Neural progenitor cell (in vitro differentiated cells): ENCODE measurements around the gene SNAI1. TPM values are rescaled to one million over a fixed set of nuclear protein-coding genes. Genes with fewer than 3 reads are reported as not detected.

Experiments used
- DNase-seq: peaks from one replicate; pipeline ENCODE4 v3.0.0-alpha.2; 2016; ENCODE audit warnings: low spot score
- H2AFZ ChIP-seq: fragments of 200-600 bp; sonication (generic); replicated peaks from 2 replicates; pipeline ENCODE4 v1.6.1; 2016; ENCODE audit warnings: antibody characterized with exemption
- H3F3A ChIP-seq: fragments of 200-600 bp; sonication (generic); 2 replicates; pipeline ENCODE4 v1.6.1; 2016; ENCODE audit warnings: antibody characterized with exemption, low read depth
- H3K27ac ChIP-seq: fragments of 200-600 bp; sonication (generic); 2 replicates; pipeline ENCODE4 v1.5.1; 2016; ENCODE audit warnings: mild to moderate bottlenecking
- H3K27me3 ChIP-seq: fragments of 200-600 bp; sonication (generic); 2 replicates; pipeline ENCODE4 v1.6.1; 2016; ENCODE audit warnings: mild to moderate bottlenecking, moderate library complexity
- H3K36me3 ChIP-seq: fragments of 200-600 bp; sonication (generic); 2 replicates; pipeline ENCODE4 v1.5.1; 2016
- H3K4me1 ChIP-seq: fragments of 200-600 bp; sonication (generic); 2 replicates; pipeline ENCODE4 v1.6.1; 2016; ENCODE audit warnings: mixed run types
- H3K4me2 ChIP-seq: fragments of 200-600 bp; sonication (generic); 2 replicates; pipeline ENCODE4 v1.6.1; 2016
- H3K4me3 ChIP-seq: fragments of 200-600 bp; sonication (generic); 2 replicates; pipeline ENCODE4 v1.5.1; 2016
- H3K79me2 ChIP-seq: fragments of 200-600 bp; sonication (generic); 2 replicates; pipeline ENCODE4 v1.6.1; 2016; ENCODE audit warnings: low read depth
- H3K9ac ChIP-seq: fragments of 200-600 bp; sonication (generic); 2 replicates; pipeline ENCODE4 v1.6.1; 2016
- H3K9me3 ChIP-seq: fragments of 200-600 bp; sonication (generic); 2 replicates; pipeline ENCODE4 v1.5.1; 2016; ENCODE audit warnings: low read depth
- H4K20me1 ChIP-seq: fragments of 200-600 bp; sonication (generic); 2 replicates; pipeline ENCODE4 v1.6.1; 2016; ENCODE audit warnings: low read depth
- H3K27ac Mint-ChIP-seq: 3 replicates; pipeline ENCODE4 v1.8.0; 2021; ENCODE audit warnings: mixed read lengths
- H3K27me3 Mint-ChIP-seq: 2 replicates; pipeline ENCODE4 v1.8.0; 2022; ENCODE audit warnings: low read depth, mild to moderate bottlenecking, inconsistent platforms, moderate library complexity, mixed read lengths; ENCODE audit not compliant: insufficient read depth
- H3K36me3 Mint-ChIP-seq: 3 replicates; pipeline ENCODE4 v1.8.0; 2021; ENCODE audit warnings: mixed read lengths
- H3K4me1 Mint-ChIP-seq: 3 replicates; pipeline ENCODE4 v1.8.0; 2021; ENCODE audit warnings: mixed read lengths
- H3K4me3 Mint-ChIP-seq: 3 replicates; pipeline ENCODE4 v1.8.0; 2021; ENCODE audit warnings: mild to moderate bottlenecking, moderate library complexity, mixed read lengths
- H3K9me3 Mint-ChIP-seq: 3 replicates; pipeline ENCODE4 v1.8.0; 2020; ENCODE audit warnings: mixed read lengths
- EZH2 ChIP-seq: fragments of 200-600 bp; sonication (generic); IDR thresholded peaks from 2 replicates; pipeline ENCODE4 v1.6.1; 2017; ENCODE audit warnings: antibody characterized with exemption, mild to moderate bottlenecking, moderate library complexity
- EZH2phosphoT487 ChIP-seq: fragments of 200-600 bp; sonication (generic); IDR thresholded peaks from 2 replicates; pipeline ENCODE4 v1.6.1; 2017; ENCODE audit warnings: antibody characterized with exemption
- total RNA-seq: library from RNA; depleted of rRNA; stranded (reverse); fragments of >200 nt; gene quantifications from 2 replicates; pipeline ENCODE4 v1.2.3, GENCODE V29; 2015; ENCODE audit warnings: low replicate concordance
- TF ChIP-seq, protein P1 (sequence below): fragments of 200-600 bp; sonication (generic); IDR thresholded peaks from 2 replicates; pipeline ENCODE4 v1.5.1; 2017; ENCODE audit warnings: antibody characterized with exemption, mild to moderate bottlenecking

The SNAI1 gene
- total RNA-seq, 1 donor from 2014 or later, result 1.1 TPM

DNA sequence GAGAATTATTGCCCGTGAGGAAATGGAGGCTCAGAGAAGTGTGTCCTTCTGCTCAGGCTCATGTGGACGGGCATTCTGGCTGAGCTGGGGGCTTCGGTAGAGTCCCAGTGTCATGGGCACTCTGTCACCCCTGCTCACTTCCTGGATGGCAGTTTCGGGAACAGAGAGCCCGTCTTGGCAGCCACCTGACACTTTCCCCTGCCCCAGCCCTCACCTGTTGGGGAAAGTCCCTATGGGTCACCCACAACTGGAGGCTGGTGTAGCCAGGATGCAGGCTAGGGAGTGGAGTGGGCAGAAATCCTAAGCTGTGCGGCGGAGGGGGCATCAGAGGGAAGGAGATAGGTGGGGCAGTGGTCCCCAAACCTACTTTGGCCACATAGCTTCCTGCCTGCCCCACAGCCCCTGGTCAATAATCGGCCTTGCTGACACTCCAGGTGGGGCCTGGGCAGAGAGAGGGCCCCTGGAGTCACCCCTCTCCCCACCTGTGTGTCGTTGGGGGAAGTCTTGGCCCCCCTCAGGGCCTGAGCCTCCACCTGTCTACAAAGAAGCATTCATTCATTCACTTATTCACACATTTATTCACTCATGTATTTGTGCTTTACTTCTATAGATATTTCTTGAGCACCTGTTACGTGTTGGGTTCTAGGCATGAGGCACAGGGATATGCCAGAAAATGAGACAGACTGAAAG, 40.5 kb downstream of the SNAI1 start:
- Mint-ChIP-seq H3K4me1 (peaks cover 11% of the 10 kb centered on the region), H3K9me3 (no peaks in the 10 kb centered on the region), H3K4me3 (no peak overlapping the region), H3K27me3 (peaks cover 23% of the 10 kb centered on the region), H3K36me3 (no peaks in the 10 kb centered on the region), H3K27ac (no peak overlapping the region)
- Histone ChIP-seq H4K20me1 (no peaks in the 10 kb centered on the region), H3K4me3 (no peak overlapping the region), H3K4me2 (no peak overlapping the region), H3K9me3 (no peaks in the 10 kb centered on the region), H2AFZ (no peak overlapping the region), H3K9ac (no peak overlapping the region), H3K79me2 (no peaks in the 10 kb centered on the region), H3K27me3 (no peaks in the 10 kb centered on the region), H3K36me3 (no peaks in the 10 kb centered on the region), H3K27ac (no peak overlapping the region), H3K4me1 (peaks cover 6% of the 10 kb centered on the region), H3F3A (peaks cover 2% of the 10 kb centered on the region)
- no peak for DNase-seq
- no peak for TF ChIP-seq EZH2
- TF ChIP-seq, protein P1, sequence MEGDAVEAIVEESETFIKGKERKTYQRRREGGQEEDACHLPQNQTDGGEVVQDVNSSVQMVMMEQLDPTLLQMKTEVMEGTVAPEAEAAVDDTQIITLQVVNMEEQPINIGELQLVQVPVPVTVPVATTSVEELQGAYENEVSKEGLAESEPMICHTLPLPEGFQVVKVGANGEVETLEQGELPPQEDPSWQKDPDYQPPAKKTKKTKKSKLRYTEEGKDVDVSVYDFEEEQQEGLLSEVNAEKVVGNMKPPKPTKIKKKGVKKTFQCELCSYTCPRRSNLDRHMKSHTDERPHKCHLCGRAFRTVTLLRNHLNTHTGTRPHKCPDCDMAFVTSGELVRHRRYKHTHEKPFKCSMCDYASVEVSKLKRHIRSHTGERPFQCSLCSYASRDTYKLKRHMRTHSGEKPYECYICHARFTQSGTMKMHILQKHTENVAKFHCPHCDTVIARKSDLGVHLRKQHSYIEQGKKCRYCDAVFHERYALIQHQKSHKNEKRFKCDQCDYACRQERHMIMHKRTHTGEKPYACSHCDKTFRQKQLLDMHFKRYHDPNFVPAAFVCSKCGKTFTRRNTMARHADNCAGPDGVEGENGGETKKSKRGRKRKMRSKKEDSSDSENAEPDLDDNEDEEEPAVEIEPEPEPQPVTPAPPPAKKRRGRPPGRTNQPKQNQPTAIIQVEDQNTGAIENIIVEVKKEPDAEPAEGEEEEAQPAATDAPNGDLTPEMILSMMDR, result no peak
- TF ChIP-seq EZH2phosphoT487, result no peak

GRCh38 chr20:50026746-50027575, 44.2 kb downstream of the SNAI1 start:
- no peak for TF ChIP-seq EZH2phosphoT487
- TF ChIP-seq EZH2, result no peak
- TF ChIP-seq, protein P1, result no peak
- Histone ChIP-seq H3K79me2 (no peaks in the 10 kb centered on the region), H3K27me3 (no peaks in the 10 kb centered on the region), H3K9me3 (no peaks in the 10 kb centered on the region), H3K36me3 (no peaks in the 10 kb centered on the region), H3F3A (no peaks in the 10 kb centered on the region), H3K9ac (no peak overlapping the region), H3K27ac (no peak overlapping the region), H3K4me3 (no peak overlapping the region), H3K4me1 (peaks cover 15% of the 10 kb centered on the region), H2AFZ (no peak overlapping the region), H3K4me2 (no peak overlapping the region), H4K20me1 (no peaks in the 10 kb centered on the region)
- H3K27me3 Mint-ChIP-seq, result peaks cover 21% of the 10 kb centered on the region
- no peaks in the 10 kb centered on the region for H3K9me3 Mint-ChIP-seq
- peaks cover 27% of the 10 kb centered on the region for H3K4me1 Mint-ChIP-seq
- H3K36me3 Mint-ChIP-seq, result no peaks in the 10 kb centered on the region
- H3K4me3 Mint-ChIP-seq, result peak overlapping the region; percentile 53
- peak; percentile 48 for DNase-seq
- peak overlapping the region; percentile 47 for H3K27ac Mint-ChIP-seq

GRCh38 chr20:50027611-50028105, 44.9 kb downstream of the SNAI1 start:
- peaks cover 15% of the 10 kb centered on the region for H3K4me1 ChIP-seq
- Mint-ChIP-seq H3K27me3 (peaks cover 21% of the 10 kb centered on the region), H3K36me3 (no peaks in the 10 kb centered on the region), H3K4me1 (peaks cover 27% of the 10 kb centered on the region), H3K4me3 (no peak overlapping the region), H3K9me3 (no peaks in the 10 kb centered on the region), H3K27ac (no peak overlapping the region)
- no peaks in the 10 kb centered on the region for H4K20me1 ChIP-seq
- no peak for DNase-seq
- H3K27me3 ChIP-seq, result no peaks in the 10 kb centered on the region
- no peak overlapping the region for H3K27ac ChIP-seq
- H3K9me3 ChIP-seq, result no peaks in the 10 kb centered on the region
- H3K79me2 ChIP-seq, result no peaks in the 10 kb centered on the region
- H3F3A ChIP-seq, result no peaks in the 10 kb centered on the region
- no peak overlapping the region for H3K4me2 ChIP-seq
- no peaks in the 10 kb centered on the region for H3K36me3 ChIP-seq
- TF ChIP-seq EZH2 (no peak), EZH2phosphoT487 (no peak)
- TF ChIP-seq, protein P1, result no peak
- no peak overlapping the region for H3K4me3 ChIP-seq
- no peak overlapping the region for H2AFZ ChIP-seq
- H3K9ac ChIP-seq, result no peak overlapping the region
